Heart left ventricle (tissue), 13 donors: ENCODE results near the gene RNF217.

Source experiments
- CTCF ChIP-seq, 12 donors: fragments of 200-600 bp; sonication (generic) in 4 of 12; IDR thresholded peaks; one replicate each; pipeline versions ENCODE4 v1.5.0 to v1.8.0; 2018 to 2022; ENCODE audit warnings: antibody characterized with exemption in 12 of 12, mild to moderate bottlenecking in 5 of 12
- POLR2A ChIP-seq, 2 donors: fragments of 450-650 bp; IDR thresholded peaks; one replicate each; pipeline ENCODE4 v1.6.1; 2017; ENCODE audit warnings: antibody characterized with exemption in 2 of 2, mild to moderate bottlenecking in 2 of 2, moderate library complexity in 2 of 2
- donor health status: ischemic (EF 13 %, LVEDD 7.1; RV severe dilation, severe dysfunction).
- donor health status: DM: no; HTN: yes; CAD: no.
- donor health status: DM: no; HTN: no; CAD: no.
- donor health status: ischemic (EF 25% LVEDD 6.9; RV normal size, moderate dysfunction).
- donor health status: ischemic (EF 25% LVEDD 5.7; RV mildly dilated, moderate dysfunction).
- donor health status: ischemic (EF 35%, LVEDD 5.7; RV mildly dilated, moderate dysfunction).
- donor health status: nonischemic (EF 11% LVEDD 7.7; RV severe dilation, severe dysfunction).
- donor health status: DM: yes; HTN: yes; CAD: no.
- donor health status: PGD.
- donor health status: ischemic (EF 29% LVEDD 5.4; RV normal size, mild dysfunction).
- donor health status: nonischemic (EF 23%, LVEDD 6.1; RV moderate dilation, normal function).

DNA sequence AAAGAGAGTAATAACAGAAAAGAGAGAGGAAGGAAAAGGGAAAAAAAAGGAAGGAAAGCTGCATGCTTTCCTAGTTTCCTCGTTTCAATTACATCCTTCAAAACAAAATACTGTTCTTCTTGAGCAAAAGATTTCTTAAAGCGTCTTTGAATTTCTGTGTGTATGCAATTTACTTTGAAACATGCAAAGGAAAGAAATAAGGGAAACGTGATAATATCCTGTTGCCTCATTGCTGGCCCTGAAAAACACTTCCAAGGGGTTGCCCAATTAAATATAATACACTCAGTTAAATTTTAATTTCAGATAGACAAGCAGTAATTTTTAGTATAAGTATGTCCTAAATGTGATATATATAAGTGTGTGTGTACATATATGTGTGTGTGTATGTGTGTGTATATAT, 140.2 kb downstream of the RNF217 start:
- TF ChIP-seq CTCF (IDR thresholded peaks at IDR 0.05) (no peak), POLR2A (IDR thresholded peaks at IDR 0.05) (no peak)
